A673 (cell line): ENCODE results near the gene NCBP2. TPM values are rescaled to one million over a fixed set of nuclear protein-coding genes. Genes with fewer than 3 reads are reported as not detected.

Source experiments
- BruUV-seq: library from RNA; stranded (reverse); fragments of 400-500 nt; replicated peaks from 2 replicates; lab custom pipeline; 2021; lab: Mats Ljungman, UMichigan
- CTCF ChIA-PET: fragments of 300-600 bp; sonication (Branson Sonifier 250); formaldehyde crosslinking; loops from one replicate; lab custom pipeline; 2022; ENCODE audit warnings: antibody characterized with exemption; lab: Charles Lee
- POLR2A ChIA-PET: fragments of 300-600 bp; sonication (Branson Sonifier 250); formaldehyde crosslinking; loops from one replicate; lab custom pipeline; 2022; ENCODE audit warnings: antibody characterized with exemption; ENCODE audit not compliant: low non-redundant PET; lab: Charles Lee
- DNase-seq: peaks from one replicate; pipeline ENCODE4 v3.0.0-alpha.2; 2015; ENCODE audit warnings: low spot score
- H3K27ac ChIP-seq: fragments of 200-600 bp; sonication (generic); 2 replicates; pipeline ENCODE4 v1.5.1; 2016; ENCODE audit warnings: mixed run types, low read depth, mild to moderate bottlenecking, mixed read lengths, antibody characterized with exemption, low read length; ENCODE audit not compliant: poor library complexity, severe bottlenecking
- H3K27me3 ChIP-seq: fragments of 200-600 bp; sonication (generic); replicated peaks from 2 replicates; pipeline ENCODE4 v1.6.1; 2017; ENCODE audit warnings: mixed run types, low read depth, mild to moderate bottlenecking, mixed read lengths, antibody characterized with exemption, low read length; ENCODE audit not compliant: insufficient read depth, poor library complexity
- H3K36me3 ChIP-seq: fragments of 200-600 bp; sonication (generic); 2 replicates; pipeline ENCODE4 v1.6.1; 2016; ENCODE audit warnings: mixed run types, mild to moderate bottlenecking, mixed read lengths, antibody characterized with exemption, low read length; ENCODE audit not compliant: insufficient read depth, poor library complexity, severe bottlenecking
- H3K4me1 ChIP-seq: fragments of 200-600 bp; sonication (generic); 2 replicates; pipeline ENCODE4 v1.6.1; 2017; ENCODE audit warnings: mixed run types, mild to moderate bottlenecking, mixed read lengths, antibody characterized with exemption, low read length; ENCODE audit not compliant: insufficient read depth, poor library complexity, severe bottlenecking
- H3K4me3 ChIP-seq: fragments of 200-600 bp; sonication (generic); 2 replicates; pipeline ENCODE4 v1.5.1; 2016; ENCODE audit warnings: low read depth, mixed run types, mild to moderate bottlenecking, mixed read lengths, low read length; ENCODE audit not compliant: poor library complexity, severe bottlenecking
- H3K9me3 ChIP-seq: fragments of 200-600 bp; sonication (generic); 2 replicates; pipeline ENCODE4 v1.6.1; 2016; ENCODE audit warnings: mixed run types, low read depth, mild to moderate bottlenecking, mixed read lengths, antibody characterized with exemption, low read length; ENCODE audit not compliant: poor library complexity, severe bottlenecking
- CTCF ChIP-seq: fragments of 300-800, 200-600 bp; sonication (generic); conservative IDR thresholded peaks from 2 replicates; pipeline ENCODE4 v1.5.1; 2017; ENCODE audit warnings: low read depth, mild to moderate bottlenecking, antibody characterized with exemption, low read length, moderate library complexity, mixed read lengths
- EZH2 ChIP-seq: fragments of 200-600 bp; sonication (generic); IDR thresholded peaks from 2 replicates; pipeline ENCODE4 v1.6.1; 2017; ENCODE audit warnings: borderline replicate concordance, low read depth, mild to moderate bottlenecking, mixed read lengths, antibody characterized with exemption, low read length; ENCODE audit not compliant: poor library complexity, severe bottlenecking
- intact Hi-C: fragments of 100-400 bp; cut with micrococcal nuclease; formaldehyde crosslinking; loops from one replicate; pipeline ENCODE4 v1.10.0; 2022; ENCODE audit not compliant: unreplicated experiment
- total RNA-seq: library from RNA; stranded (reverse); gene quantifications from 2 replicates; pipeline ENCODE4 v1.2.3, GENCODE V29; 2021

NCBP2 gene
- total RNA-seq, 1 experiment from 2014 or later: 93.7 TPM

- Histone ChIP-seq H3K9me3 (no peaks in the 10 kb centered on the region), H3K27me3 (no peaks in the 10 kb centered on the region), H3K36me3 (no peaks in the 10 kb centered on the region), H3K27ac (peak overlapping the region; percentile 34), H3K4me3 (peak overlapping the region; percentile 75), H3K4me1 (no peaks in the 10 kb centered on the region)
- ChIA-PET POLR2A (no interaction called here), CTCF (interaction anchor here (1.3 kb wide), 1 partner anchor 361 kb away, joined by 3 read pairs; no protein-coding TSS in a partner anchor)
- intact Hi-C loops: loop anchor here (1.0 to 10.0 kb wide), 4 partner anchors 131 to 535 kb away; no protein-coding TSS in a partner anchor
- TF ChIP-seq CTCF (peak; percentile 50; the same call in 1 of the 2 replicates), EZH2 (no peak)
- DNase-seq: peak; percentile 76
- no TSS peak for BruUV-seq
Measured at GRCh38 chr3:196969660-196970546, 27.6 kb upstream of the NCBP2 start.

- no peaks in the 10 kb centered on the region for H3K27me3 ChIP-seq
- peak; percentile 50 for DNase-seq
- intact Hi-C loops: loop anchor here (1.0 to 10.0 kb wide), 3 partner anchors 130 to 434 kb away; no protein-coding TSS in a partner anchor
- H3K4me1 ChIP-seq: no peaks in the 10 kb centered on the region
- H3K27ac ChIP-seq: peak overlapping the region; percentile 34
- no peaks in the 10 kb centered on the region for H3K9me3 ChIP-seq
- no peaks in the 10 kb centered on the region for H3K36me3 ChIP-seq
- POLR2A ChIA-PET: no interaction called here
- H3K4me3 ChIP-seq: peak overlapping the region; percentile 75
- TF ChIP-seq CTCF (no peak), EZH2 (no peak)
- no TSS peak for BruUV-seq
- CTCF ChIA-PET: interaction anchor here (1.3 kb wide), 1 partner anchor 360 kb away, joined by 3 read pairs; no protein-coding TSS in a partner anchor
Measured at GRCh38 chr3:196969134-196969659, 26.9 kb upstream of the NCBP2 start.

- POLR2A ChIA-PET: no interaction called here
- peak; percentile 46 for DNase-seq
- intact Hi-C loops: loop anchor here (1.0 to 10.0 kb wide), 3 partner anchors 130 to 434 kb away; no protein-coding TSS in a partner anchor
Measured at GRCh38 chr3:196968233-196969133, 26.2 kb upstream of the NCBP2 start, which contains the start of gene PIGZ. Gene PIGZ (minus strand): TSS chr3:196968833. CDS start chr3:196952031, 16,802 bp downstream.

More at GRCh38 chr3:196968233-196969133, 26.2 kb upstream of the NCBP2 start, which contains the start of gene PIGZ:
- CTCF ChIA-PET: no interaction called here
- Histone ChIP-seq H3K9me3 (no peaks in the 10 kb centered on the region), H3K4me1 (no peaks in the 10 kb centered on the region), H3K27ac (peak within 1 kb of the TSS; percentile 34), H3K27me3 (no peaks in the 10 kb centered on the region), H3K4me3 (peak within 1 kb of the TSS; percentile 75), H3K36me3 (no peaks in the 10 kb centered on the region)
- no TSS peak for BruUV-seq
- TF ChIP-seq EZH2 (no peak), CTCF (no peak)
